Omental fat pad (tissue), 4 donors: ENCODE data around the gene CACNA1G. TPM values are rescaled to one million over a fixed set of nuclear protein-coding genes. Genes with fewer than 3 reads are reported as not detected.

ENCODE experiments used
- ATAC-seq: fragments of 150-250 bp; one replicate; pipeline ENCODE4 v1.9.1; 2016; ENCODE audit warnings: mild to moderate bottlenecking, moderate library complexity; ENCODE audit not compliant: low FRiP score
- DNase-seq: peaks from one replicate; pipeline ENCODE4 v3.0.0-alpha.2; 2019; ENCODE audit warnings: low spot score
- CTCF ChIP-seq, 3 donors: fragments of 450-650 bp; IDR thresholded peaks; one replicate each; pipeline ENCODE4 v1.5.1; 2016 to 2017; ENCODE audit warnings: antibody characterized with exemption in 3 of 3, mild to moderate bottlenecking in 3 of 3, moderate library complexity in 2 of 3
- total RNA-seq, 4 donors: library from RNA; depleted of rRNA; stranded (reverse); fragments of >200 nt; gene quantifications; one replicate each; pipeline ENCODE4 v1.1.0, GENCODE V29; 2016

The CACNA1G gene
- total RNA-seq, 4 donors from 2014 or later: 0.32 to 3.8 (median 1.2) TPM

DNA sequence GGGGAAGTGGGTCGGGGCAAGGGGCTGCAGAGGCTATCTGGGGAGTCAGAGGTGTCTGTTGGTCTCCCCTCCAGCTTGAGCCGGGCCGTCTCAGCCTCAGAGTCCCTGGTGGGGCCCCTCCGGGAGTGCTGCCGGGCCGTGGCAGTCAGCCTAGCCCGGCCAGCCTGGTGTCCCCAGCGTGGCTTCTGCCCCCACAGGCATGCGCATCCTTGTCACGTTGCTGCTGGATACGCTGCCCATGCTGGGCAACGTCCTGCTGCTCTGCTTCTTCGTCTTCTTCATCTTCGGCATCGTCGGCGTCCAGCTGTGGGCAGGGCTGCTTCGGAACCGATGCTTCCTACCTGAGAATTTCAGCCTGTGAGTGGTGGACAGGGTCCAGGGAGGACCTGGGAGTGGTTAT is 11.2 kb downstream of the CACNA1G start:
- ATAC-seq: no peak
- no peak for TF ChIP-seq CTCF (IDR thresholded peaks at IDR 0.05)
- no peak for DNase-seq

DNA sequence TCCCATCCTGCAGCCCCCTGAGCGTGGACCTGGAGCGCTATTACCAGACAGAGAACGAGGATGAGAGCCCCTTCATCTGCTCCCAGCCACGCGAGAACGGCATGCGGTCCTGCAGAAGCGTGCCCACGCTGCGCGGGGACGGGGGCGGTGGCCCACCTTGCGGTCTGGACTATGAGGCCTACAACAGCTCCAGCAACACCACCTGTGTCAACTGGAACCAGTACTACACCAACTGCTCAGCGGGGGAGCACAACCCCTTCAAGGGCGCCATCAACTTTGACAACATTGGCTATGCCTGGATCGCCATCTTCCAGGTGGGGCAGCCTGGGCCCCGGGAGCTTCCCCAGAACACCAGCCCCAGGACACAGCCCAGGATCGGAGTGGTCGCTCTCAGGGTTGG is 12.0 kb downstream of the CACNA1G start:
- no peak for TF ChIP-seq CTCF (IDR thresholded peaks at IDR 0.05)
- DNase-seq (no peak), ATAC-seq (no peak)

- TF ChIP-seq CTCF (IDR thresholded peaks at IDR 0.05): no peak
- ATAC-seq: no peak
- no peak for DNase-seq
These were observed 13.5 kb downstream of the CACNA1G start for GRCh38 chr17:50573866-50574611.

- ATAC-seq: no peak
- TF ChIP-seq CTCF (IDR thresholded peaks at IDR 0.05): no peak
- no peak for DNase-seq
These were observed 15.2 kb downstream of the CACNA1G start for GRCh38 chr17:50575581-50576210.

GRCh38 chr17:50576864-50577263 is 16.3 kb downstream of the CACNA1G start:
- no peak for ATAC-seq
- DNase-seq: no peak
- TF ChIP-seq CTCF (IDR thresholded peaks at IDR 0.05): no peak

DNA sequence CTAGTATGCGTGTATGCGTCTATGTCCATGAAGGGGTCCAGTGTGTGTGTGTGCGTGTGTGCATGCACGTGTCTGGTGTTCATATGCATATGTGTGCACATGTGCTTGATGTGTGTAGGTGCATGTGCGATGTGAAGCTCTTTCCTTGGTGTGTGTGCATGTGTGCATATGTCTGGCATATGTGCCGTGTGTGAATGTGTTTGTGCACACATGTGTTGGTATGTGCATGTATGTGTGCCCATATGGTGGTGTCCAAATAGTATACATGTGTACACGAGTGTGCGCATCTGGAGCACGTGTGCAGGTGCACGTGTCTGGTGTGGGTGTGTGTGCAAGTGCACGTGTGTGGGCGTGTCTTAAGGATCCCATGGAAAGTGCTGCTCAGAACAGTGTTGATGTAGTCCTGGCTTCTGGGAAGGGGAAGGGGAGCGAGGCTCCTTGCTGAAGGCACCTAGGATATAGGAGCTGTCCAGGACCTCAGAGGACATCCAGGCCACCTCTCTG is 17.0 kb downstream of the CACNA1G start:
- DNase-seq: no peak
- TF ChIP-seq CTCF (IDR thresholded peaks at IDR 0.05): no peak
- no peak for ATAC-seq

DNA sequence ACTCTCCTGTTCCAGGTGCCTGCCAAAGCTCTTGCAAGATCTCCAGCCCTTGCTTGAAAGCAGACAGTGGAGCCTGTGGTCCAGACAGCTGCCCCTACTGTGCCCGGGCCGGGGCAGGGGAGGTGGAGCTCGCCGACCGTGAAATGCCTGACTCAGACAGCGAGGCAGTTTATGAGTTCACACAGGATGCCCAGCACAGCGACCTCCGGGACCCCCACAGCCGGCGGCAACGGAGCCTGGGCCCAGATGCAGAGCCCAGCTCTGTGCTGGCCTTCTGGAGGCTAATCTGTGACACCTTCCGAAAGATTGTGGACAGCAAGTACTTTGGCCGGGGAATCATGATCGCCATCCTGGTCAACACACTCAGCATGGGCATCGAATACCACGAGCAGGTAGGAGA is 17.7 kb downstream of the CACNA1G start:
- TF ChIP-seq CTCF (IDR thresholded peaks at IDR 0.05): no peak
- no peak for ATAC-seq
- no peak for DNase-seq
